Endodermal cell (in vitro differentiated cells): ENCODE data around the gene NKD1. TPM values are rescaled to one million over a fixed set of nuclear protein-coding genes. Genes with fewer than 3 reads are reported as not detected.

Source experiments
- DNase-seq: peaks from one replicate; pipeline ENCODE4 v3.0.0-alpha.2; 2017
- H3K27ac ChIP-seq: 2 replicates; pipeline ENCODE4 v1.5.1; 2013; ENCODE audit warnings: mild to moderate bottlenecking, low read depth, low read length, moderate library complexity
- H3K27me3 ChIP-seq: 2 replicates; pipeline ENCODE4 v1.6.1; 2013; ENCODE audit warnings: mild to moderate bottlenecking, low read length, moderate library complexity; ENCODE audit not compliant: insufficient read depth, control insufficient read depth, poor library complexity, severe bottlenecking
- H3K36me3 ChIP-seq: 2 replicates; pipeline ENCODE4 v1.7.0; 2013; ENCODE audit warnings: mild to moderate bottlenecking, low read length, moderate library complexity; ENCODE audit not compliant: control insufficient read depth, insufficient read depth
- H3K4me1 ChIP-seq: one replicate; pipeline ENCODE4 v1.7.0; 2013; ENCODE audit warnings: low read length; ENCODE audit not compliant: control insufficient read depth, insufficient read depth
- H3K4me3 ChIP-seq: 2 replicates; pipeline ENCODE4 v1.5.1; 2013; ENCODE audit warnings: mild to moderate bottlenecking, low read length, moderate library complexity
- H3K9ac ChIP-seq: 2 replicates; pipeline ENCODE4 v1.6.1; 2013; ENCODE audit warnings: mild to moderate bottlenecking, low read length, moderate library complexity; ENCODE audit not compliant: poor library complexity, severe bottlenecking; ENCODE audit errors: extremely low read depth
- H3K9me3 ChIP-seq: 2 replicates; pipeline ENCODE4 v1.6.1; 2013; ENCODE audit warnings: mild to moderate bottlenecking, low read length, moderate library complexity; ENCODE audit not compliant: control insufficient read depth
- H3K27ac Mint-ChIP-seq: 2 replicates; pipeline ENCODE4 v1.8.0; 2020; ENCODE audit warnings: mixed read lengths
- H3K27me3 Mint-ChIP-seq: 2 replicates; pipeline ENCODE4 v1.8.0; 2021; ENCODE audit warnings: mild to moderate bottlenecking, mixed read lengths; ENCODE audit not compliant: insufficient read depth
- H3K36me3 Mint-ChIP-seq: 2 replicates; pipeline ENCODE4 v1.8.0; 2020; ENCODE audit warnings: low read depth, mixed read lengths
- H3K4me1 Mint-ChIP-seq: 2 replicates; pipeline ENCODE4 v1.8.0; 2020; ENCODE audit warnings: mixed read lengths
- H3K4me3 Mint-ChIP-seq: 2 replicates; pipeline ENCODE4 v1.8.0; 2020; ENCODE audit warnings: mild to moderate bottlenecking, moderate library complexity, mixed read lengths
- H3K9me3 Mint-ChIP-seq: 2 replicates; pipeline ENCODE4 v1.8.0; 2020; ENCODE audit warnings: mild to moderate bottlenecking, mixed read lengths
- CTCF ChIP-seq: fragments of 200-600 bp; sonication (generic); conservative IDR thresholded peaks from 2 replicates; pipeline ENCODE4 v1.5.0; 2021; ENCODE audit warnings: antibody characterized with exemption, mild to moderate bottlenecking
- whole genome bisulfite sequencing, 2 experiments: methylation state at CpG; one replicate each; pipeline versions ENCODE4 v1.1.5 to v1.1.7; 2013; ENCODE audit warnings: missing lambda C conversion rate in 2 of 2, mixed read lengths in 1 of 2; ENCODE audit not compliant: insufficient coverage in 1 of 2, insufficient read length in 1 of 2; 5-methylcytosine and 5-hydroxymethylcytosine counted together
- total RNA-seq, 2 donors: library from RNA; stranded (reverse); fragmentation: NEBNext Ultra II Directional in 1 of 2; extraction: Animal tissue kit (Norgen Biotek cat#: 25700) in 1 of 2; gene quantifications; 2 replicates in 1 of 2; 3 replicates in 1 of 2; pipeline ENCODE4 v1.2.1, GENCODE V29; 2021

The NKD1 gene
- total RNA-seq, 2 donors from 2014 or later = 7.0 to 9.5 TPM

- no peak overlapping the region for H3K9ac ChIP-seq
- H3K4me1 Mint-ChIP-seq = peaks cover 6% of the 10 kb centered on the region
- peaks cover 20% of the 10 kb centered on the region for H3K9me3 Mint-ChIP-seq
- H3K27me3 ChIP-seq = no peaks in the 10 kb centered on the region
- H3K4me3 Mint-ChIP-seq = no peak overlapping the region
- no peaks in the 10 kb centered on the region for H3K27me3 Mint-ChIP-seq
- no peaks in the 10 kb centered on the region for H3K36me3 ChIP-seq
- WGBS, 2 experiments = 93 to 97% methylated on average over 3 of the region's 3 CpGs
- peak; percentile 5 for DNase-seq
- peaks cover 2% of the 10 kb centered on the region for H3K4me1 ChIP-seq
- H3K9me3 ChIP-seq = peaks cover 21% of the 10 kb centered on the region
- TF ChIP-seq CTCF = no peak
- H3K4me3 ChIP-seq = no peak overlapping the region
- peaks cover 2% of the 10 kb centered on the region for H3K36me3 Mint-ChIP-seq
- no peak overlapping the region for H3K27ac ChIP-seq
- no peak overlapping the region for H3K27ac Mint-ChIP-seq
Measured at GRCh38 chr16:50519602-50520001, 28.6 kb upstream of the NKD1 start.

DNA sequence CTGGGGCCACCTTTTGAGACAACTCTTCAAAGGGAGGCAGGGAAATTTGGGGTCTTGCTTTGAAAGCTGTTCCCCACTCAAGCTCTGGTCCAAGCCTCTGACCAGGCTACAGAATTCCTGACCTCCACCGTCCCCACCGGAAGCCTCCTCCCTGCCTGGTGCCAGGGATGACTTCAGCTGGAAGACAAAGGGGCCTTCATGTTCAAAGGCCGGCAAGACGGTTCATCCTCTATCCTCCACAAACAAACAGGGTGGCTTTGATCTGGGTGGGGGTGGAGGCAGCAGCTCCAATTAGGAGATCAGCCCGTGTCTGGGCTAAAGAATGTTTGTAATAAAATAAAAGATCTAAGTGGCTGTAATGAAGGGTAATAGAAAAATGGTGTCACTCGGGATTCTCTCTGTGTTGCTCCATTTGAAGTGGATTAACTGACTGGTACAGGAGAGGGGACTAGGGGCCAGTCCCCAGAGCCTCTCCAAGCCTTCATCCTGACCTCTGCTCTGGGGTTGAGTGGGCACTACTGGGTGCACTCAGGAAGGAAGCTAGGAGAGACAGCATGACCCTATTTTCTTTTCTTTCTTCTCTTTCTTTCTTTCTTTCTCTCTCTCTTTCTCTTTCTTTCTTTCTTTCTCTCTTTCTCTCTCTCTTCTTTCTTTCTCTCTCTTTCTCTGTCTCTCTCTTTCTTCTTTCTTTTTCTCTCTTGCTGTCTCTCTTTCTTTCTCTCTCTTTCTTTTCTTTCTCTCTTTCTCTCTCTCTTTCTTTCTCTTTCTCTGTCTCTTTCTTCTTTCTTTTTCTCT lies 27.5 kb upstream of the NKD1 start:
- Histone ChIP-seq H3K9me3 (peaks cover 19% of the 10 kb centered on the region), H3K27me3 (no peaks in the 10 kb centered on the region), H3K27ac (no peak overlapping the region), H3K4me1 (peaks cover 2% of the 10 kb centered on the region), H3K36me3 (no peaks in the 10 kb centered on the region), H3K4me3 (no peak overlapping the region), H3K9ac (no peak overlapping the region)
- peaks cover 6% of the 10 kb centered on the region for H3K4me1 Mint-ChIP-seq
- peaks cover 17% of the 10 kb centered on the region for H3K9me3 Mint-ChIP-seq
- H3K27me3 Mint-ChIP-seq = peaks cover 3% of the 10 kb centered on the region
- H3K36me3 Mint-ChIP-seq = peaks cover 2% of the 10 kb centered on the region
- DNase-seq = peak; percentile 32
- no peak overlapping the region for H3K4me3 Mint-ChIP-seq
- H3K27ac Mint-ChIP-seq = no peak overlapping the region
- WGBS, 2 experiments = 47 to 51% methylated on average over 2 to 6 of the region's 6 CpGs
- no peak for TF ChIP-seq CTCF

DNA sequence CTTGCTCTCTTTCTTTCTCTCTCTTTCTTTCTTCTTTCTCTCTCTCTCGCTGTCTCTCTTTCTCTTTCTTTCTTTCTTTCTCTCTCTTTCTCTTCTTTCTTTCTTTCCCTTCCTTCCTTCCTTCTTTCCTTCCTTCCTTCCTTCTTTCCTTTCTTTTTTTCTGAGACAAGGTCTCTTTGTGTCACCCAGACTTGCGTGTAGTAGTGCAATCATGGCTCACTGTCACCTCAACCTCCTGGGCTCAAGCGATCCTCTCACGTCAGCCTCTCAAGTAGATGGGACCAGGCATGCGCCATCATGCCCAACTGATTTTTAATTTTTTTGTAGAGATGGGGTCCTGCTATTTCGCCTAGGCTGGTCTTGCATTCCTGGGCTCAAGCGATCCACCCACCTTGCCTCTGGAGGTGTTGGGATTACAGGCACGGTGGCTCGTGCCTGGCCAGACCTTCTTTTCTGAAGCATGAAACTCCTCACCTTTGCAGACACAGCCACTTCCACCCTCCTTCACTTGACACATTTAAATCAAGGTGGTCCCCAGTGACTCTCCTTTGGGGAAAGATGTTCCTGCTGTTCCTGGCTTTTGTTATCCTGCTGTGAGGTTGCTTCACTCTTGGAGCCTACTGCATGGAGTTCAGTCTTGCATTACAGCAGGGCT lies 26.8 kb upstream of the NKD1 start:
- Histone ChIP-seq H3K27ac (no peak overlapping the region), H3K4me1 (peaks cover 2% of the 10 kb centered on the region), H3K9ac (no peak overlapping the region), H3K9me3 (peaks cover 12% of the 10 kb centered on the region), H3K27me3 (no peaks in the 10 kb centered on the region), H3K4me3 (no peak overlapping the region), H3K36me3 (no peaks in the 10 kb centered on the region)
- peak; percentile 29 for DNase-seq
- H3K9me3 Mint-ChIP-seq = peaks cover 13% of the 10 kb centered on the region
- 92 to 96% methylated on average over 7 to 9 of the region's 9 CpGs for WGBS, 2 experiments
- peaks cover 10% of the 10 kb centered on the region for H3K27me3 Mint-ChIP-seq
- peaks cover 6% of the 10 kb centered on the region for H3K4me1 Mint-ChIP-seq
- H3K27ac Mint-ChIP-seq = no peak overlapping the region
- H3K36me3 Mint-ChIP-seq = peaks cover 2% of the 10 kb centered on the region
- TF ChIP-seq CTCF = no peak
- no peak overlapping the region for H3K4me3 Mint-ChIP-seq
